Left ventricle myocardium inferior (tissue), 1 donor: Measurements from ENCODE around the gene POR. TPM values are rescaled to one million over a fixed set of nuclear protein-coding genes. Genes with fewer than 3 reads are reported as not detected.
A peak's percentile ranks its signal among the peaks of the same experiment; 100 is the strongest.

Experiments
- DNase-seq: peaks from one replicate; pipeline ENCODE4 v3.0.0-alpha.2; 2020
- H3K27ac ChIP-seq: fragments of 200-600 bp; replicated peaks from 2 replicates; pipeline ENCODE4 v1.8.0; 2021
- H3K27me3 ChIP-seq: fragments of 200-600 bp; 2 replicates; pipeline ENCODE4 v1.8.0; 2021; ENCODE audit warnings: low read depth
- H3K36me3 ChIP-seq: fragments of 200-600 bp; 2 replicates; pipeline ENCODE4 v1.8.0; 2021
- H3K4me1 ChIP-seq: fragments of 200-600 bp; 2 replicates; pipeline ENCODE4 v1.8.0; 2021
- H3K4me3 ChIP-seq: fragments of 200-600 bp; 2 replicates; pipeline ENCODE4 v1.8.0; 2021; ENCODE audit warnings: mild to moderate bottlenecking, moderate library complexity
- H3K9me3 ChIP-seq: fragments of 200-600 bp; replicated peaks from 2 replicates; pipeline ENCODE4 v1.8.0; 2021
- CTCF ChIP-seq: fragments of 200-600 bp; IDR thresholded peaks from 2 replicates; pipeline ENCODE4 v1.8.0; 2021; ENCODE audit warnings: antibody characterized with exemption, mild to moderate bottlenecking, borderline replicate concordance
- intact Hi-C: fragments of 100-400 bp; cut with micrococcal nuclease; formaldehyde crosslinking; loops from one replicate; pipeline ENCODE4 v1.11.0; 2022
- total RNA-seq: library from RNA; stranded (reverse); fragmentation: NEBNext Ultra II Directional; extraction: Animal tissue kit (Norgen Biotek cat#: 25700); gene quantifications from one replicate; pipeline ENCODE4 v1.2.1, GENCODE V29; 2021
- donor health status: DM: no; HTN: yes; CAD: no; lungs with severe emphysema.

Gene POR
- total RNA-seq, 1 donor from 2014 or later: 72.9 TPM

GRCh38 chr7:75955331-75955955 is 40.5 kb downstream of the POR start:
- Histone ChIP-seq H3K27me3 (no peaks in the 10 kb centered on the region), H3K27ac (no peak overlapping the region), H3K4me3 (no peak overlapping the region), H3K36me3 (peaks cover 48% of the 10 kb centered on the region), H3K9me3 (no peaks in the 10 kb centered on the region), H3K4me1 (peaks cover 25% of the 10 kb centered on the region)
- no peak for TF ChIP-seq CTCF
- intact Hi-C loops: no loop called here
- no peak for DNase-seq

GRCh38 chr7:75957021-75957736 is 42.2 kb downstream of the POR start:
- Histone ChIP-seq H3K27ac (peak overlapping the region; percentile 24), H3K27me3 (no peaks in the 10 kb centered on the region), H3K9me3 (no peaks in the 10 kb centered on the region), H3K4me1 (peaks cover 22% of the 10 kb centered on the region), H3K4me3 (no peak overlapping the region), H3K36me3 (peaks cover 48% of the 10 kb centered on the region)
- no peak for DNase-seq
- intact Hi-C loops: no loop called here
- no peak for TF ChIP-seq CTCF

GRCh38 chr7:75958802-75959543 is 44.0 kb downstream of the POR start:
- intact Hi-C loops: no loop called here
- Histone ChIP-seq H3K9me3 (no peaks in the 10 kb centered on the region), H3K27me3 (no peaks in the 10 kb centered on the region), H3K36me3 (peaks cover 45% of the 10 kb centered on the region), H3K4me3 (no peak overlapping the region), H3K4me1 (peaks cover 40% of the 10 kb centered on the region), H3K27ac (no peak overlapping the region)
- DNase-seq: no peak
- no peak for TF ChIP-seq CTCF

GRCh38 chr7:75960372-75960771 is 45.4 kb downstream of the POR start:
- Histone ChIP-seq H3K4me1 (peaks cover 49% of the 10 kb centered on the region), H3K9me3 (no peaks in the 10 kb centered on the region), H3K27ac (no peak overlapping the region), H3K27me3 (no peaks in the 10 kb centered on the region), H3K36me3 (peaks cover 34% of the 10 kb centered on the region), H3K4me3 (no peak overlapping the region)
- no peak for TF ChIP-seq CTCF
- intact Hi-C loops: no loop called here
- DNase-seq: no peak

- no peaks in the 10 kb centered on the region for H3K9me3 ChIP-seq
- peak overlapping the region; percentile 89 for H3K27ac ChIP-seq
- no peak overlapping the region for H3K4me3 ChIP-seq
- no peak for DNase-seq
- peaks cover 58% of the 10 kb centered on the region for H3K4me1 ChIP-seq
- peaks cover 26% of the 10 kb centered on the region for H3K36me3 ChIP-seq
- TF ChIP-seq CTCF: no peak
- no peaks in the 10 kb centered on the region for H3K27me3 ChIP-seq
- intact Hi-C loops: no loop called here
Measured at GRCh38 chr7:75961218-75961617, 46.3 kb downstream of the POR start.
